Right lobe of liver (tissue), 6 donors: ENCODE results near the gene PON1. TPM values are rescaled to one million over a fixed set of nuclear protein-coding genes. Genes with fewer than 3 reads are reported as not detected.

Source experiments
- ATAC-seq, 4 donors: fragments of 200-7000 bp; cut with Tn5 transposase; one replicate each; pipeline ENCODE4 v1.9.1; 2020; ENCODE audit warnings: mild to moderate bottlenecking in 4 of 4, moderate library complexity in 4 of 4
- DNase-seq, 3 donors: peaks; one replicate each; pipeline ENCODE4 v3.0.0-alpha.2; 2020
- H3K27ac ChIP-seq, 3 donors: fragments of 200-600 bp; one replicate each; pipeline ENCODE4 v1.8.0; 2022
- H3K27me3 ChIP-seq, 2 donors: fragments of 200-600 bp; one replicate each; pipeline ENCODE4 v1.8.0; 2022
- H3K36me3 ChIP-seq, 4 donors: fragments of 200-600 bp; sonication (generic) in 1 of 4; one replicate each; pipeline versions ENCODE4 v1.5.1 to v1.8.0; 2017 to 2022; ENCODE audit warnings: control low read depth in 1 of 4
- H3K4me1 ChIP-seq, 4 donors: fragments of 200-600 bp; sonication (generic) in 1 of 4; one replicate each; pipeline versions ENCODE4 v1.5.1 to v1.8.0; 2017 to 2022; ENCODE audit warnings: control low read depth in 1 of 4
- H3K4me3 ChIP-seq, 3 donors: fragments of 200-600 bp; one replicate each; pipeline ENCODE4 v1.8.0; 2022
- H3K9me3 ChIP-seq, 4 donors: fragments of 200-600 bp; sonication (generic) in 1 of 4; one replicate each; pipeline versions ENCODE4 v1.5.1 to v1.8.0; 2017 to 2022; ENCODE audit warnings: control low read depth in 1 of 4
- CTCF ChIP-seq, 4 donors: fragments of 200-600 bp in 3 of 4; fragments of 450-650 bp in 1 of 4; IDR thresholded peaks; one replicate each; pipeline versions ENCODE4 v1.5.1 to v1.8.0; 2016 to 2022; ENCODE audit warnings: antibody characterized with exemption in 4 of 4, mild to moderate bottlenecking in 2 of 4
- POLR2A ChIP-seq: fragments of 450-650 bp; IDR thresholded peaks from one replicate; pipeline ENCODE4 v1.6.1; 2017; ENCODE audit warnings: antibody characterized with exemption, mild to moderate bottlenecking
- WGBS: methylation state at CpG from one replicate; pipeline ENCODE4 v1.1.6; 2018; ENCODE audit warnings: low coverage, low lambda C conversion rate; ENCODE audit not compliant: insufficient coverage; ENCODE audit errors: missing lambda C conversion rate; 5-methylcytosine and 5-hydroxymethylcytosine counted together
- intact Hi-C, 2 donors: fragments of 100-400 bp; cut with DNase I; formaldehyde crosslinking; loops; one replicate each; pipeline versions ENCODE4 v1.11.2 to v1.14.1; 2022
- total RNA-seq, 6 experiments: library from RNA; depleted of rRNA in 2 of 6; stranded (reverse); fragments of >200 nt in 2 of 6; fragmentation: NEBNext Ultra II Directional in 3 of 6; extraction: Animal tissue kit (Norgen Biotek cat#: 25700) in 3 of 6; gene quantifications; one replicate each; pipeline versions ENCODE4 v1.1.0 to v1.2.4, GENCODE V29; 2016 to 2023
- donor health status: DM: no; HTN: yes; CAD: no.
- donor health status: DM: no; HTN: no; CAD: no.
- donor health status: DM: no; HTN: no; CAD: no.
- donor health status: DM: no; HTN: yes; CAD: no.
- donor health status: DM: no; HTN: yes; CAD: no.

The PON1 gene
- total RNA-seq, 6 experiments from 2014 or later = 85.3 to 677 (median 410) TPM

GRCh38 chr7:95269640-95270039 lies 54.7 kb downstream of the PON1 start:
- no peak overlapping the region for H3K4me3 ChIP-seq
- DNase-seq (no peak), ATAC-seq (no peak)
- intact Hi-C loops = no loop called here
- H3K27ac ChIP-seq = no peak overlapping the region
- no peaks in the 10 kb centered on the region for H3K36me3 ChIP-seq
- 56% methylated on average over 5 of the region's 5 CpGs for WGBS
- TF ChIP-seq CTCF (IDR thresholded peaks at IDR 0.05) (no peak), POLR2A (no peak)
- H3K9me3 ChIP-seq = no peaks in the 10 kb centered on the region
- H3K4me1 ChIP-seq = no peaks in the 10 kb centered on the region
- no peaks in the 10 kb centered on the region for H3K27me3 ChIP-seq

GRCh38 chr7:95267754-95268153 lies 56.6 kb downstream of the PON1 start:
- no peaks in the 10 kb centered on the region for H3K27me3 ChIP-seq
- intact Hi-C loops = no loop called here
- no peak for TF ChIP-seq POLR2A
- TF ChIP-seq CTCF (IDR thresholded peaks at IDR 0.05) = no peak
- DNase-seq (no peak), ATAC-seq (no peak)
- no peak overlapping the region for H3K4me3 ChIP-seq
- no peaks in the 10 kb centered on the region for H3K9me3 ChIP-seq
- no peak overlapping the region for H3K27ac ChIP-seq
- 74% methylated on average over 2 of the region's 2 CpGs for WGBS
- no peaks in the 10 kb centered on the region for H3K36me3 ChIP-seq
- H3K4me1 ChIP-seq = no peaks in the 10 kb centered on the region

GRCh38 chr7:95265634-95266033 lies 58.7 kb downstream of the PON1 start:
- intact Hi-C loops = no loop called here
- Histone ChIP-seq H3K9me3 (no peaks in the 10 kb centered on the region), H3K27ac (no peak overlapping the region), H3K4me3 (no peak overlapping the region), H3K4me1 (no peaks in the 10 kb centered on the region), H3K27me3 (no peaks in the 10 kb centered on the region), H3K36me3 (no peaks in the 10 kb centered on the region)
- DNase-seq (no peak), ATAC-seq (no peak)
- 90% methylated on average over 2 of the region's 2 CpGs for WGBS
- TF ChIP-seq CTCF (IDR thresholded peaks at IDR 0.05) (no peak), POLR2A (no peak)

- Histone ChIP-seq H3K4me1 (no peaks in the 10 kb centered on the region), H3K27ac (no peak overlapping the region), H3K4me3 (no peak overlapping the region), H3K9me3 (no peaks in the 10 kb centered on the region), H3K27me3 (no peaks in the 10 kb centered on the region), H3K36me3 (no peaks in the 10 kb centered on the region)
- WGBS = 77% methylated on average over 6 of the region's 6 CpGs
- intact Hi-C loops = no loop called here
- no peak for DNase-seq
- no peak for ATAC-seq
- no peak for TF ChIP-seq POLR2A
- TF ChIP-seq CTCF (IDR thresholded peaks at IDR 0.05) = no peak
Measured at GRCh38 chr7:95264363-95264891, 59.9 kb downstream of the PON1 start.
